Neuron (in vitro differentiated cells): Measurements from ENCODE around the gene ARRDC2.
A peak's percentile ranks its signal among the peaks of the same experiment; 100 is the strongest.

Experiments
- H2AFZ ChIP-seq: one replicate; pipeline ENCODE4 v1.6.1; 2013; ENCODE audit warnings: low read depth, mild to moderate bottlenecking, inconsistent platforms, low read length, moderate library complexity
- H3K27me3 ChIP-seq: one replicate; pipeline ENCODE4 v1.6.1; 2013; ENCODE audit warnings: low read length; ENCODE audit not compliant: insufficient read depth
- H3K36me3 ChIP-seq: one replicate; pipeline ENCODE4 v1.6.1; 2013; ENCODE audit warnings: low read length; ENCODE audit not compliant: insufficient read depth
- H3K4me1 ChIP-seq: one replicate; pipeline ENCODE4 v1.6.1; 2013; ENCODE audit warnings: low read length; ENCODE audit not compliant: insufficient read depth
- H3K4me3 ChIP-seq: 2 replicates; pipeline ENCODE4 v1.5.1; 2013; ENCODE audit warnings: mild to moderate bottlenecking, low read length, moderate library complexity
- H3K9me3 ChIP-seq: one replicate; pipeline ENCODE4 v1.6.1; 2013; ENCODE audit warnings: low read length

ARRDC2 gene

DNA sequence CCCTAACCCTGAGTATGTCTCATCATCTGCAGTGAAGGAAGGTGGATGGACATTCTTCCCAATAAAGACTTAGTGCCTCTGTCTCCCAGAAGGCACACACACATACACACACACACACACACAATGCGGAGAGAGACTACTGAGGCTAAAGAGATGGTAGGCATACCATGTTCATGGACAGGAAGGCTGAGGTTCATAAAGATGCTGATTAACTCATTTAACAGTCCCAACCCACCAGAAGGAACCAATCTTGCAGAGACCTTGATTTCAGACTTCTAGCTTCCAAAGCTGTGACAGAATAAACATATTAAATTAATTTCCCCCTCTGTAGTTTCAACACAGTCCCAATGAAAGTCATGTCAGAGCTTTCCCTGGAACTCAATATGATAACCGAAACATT, 33.1 kb downstream of the ARRDC2 start:
- no peaks in the 10 kb centered on the region for H3K36me3 ChIP-seq
- no peak overlapping the region for H3K4me3 ChIP-seq
- no peak overlapping the region for H2AFZ ChIP-seq
- peaks cover 3% of the 10 kb centered on the region for H3K27me3 ChIP-seq
- no peaks in the 10 kb centered on the region for H3K9me3 ChIP-seq
- H3K4me1 ChIP-seq, result peaks cover 2% of the 10 kb centered on the region

DNA sequence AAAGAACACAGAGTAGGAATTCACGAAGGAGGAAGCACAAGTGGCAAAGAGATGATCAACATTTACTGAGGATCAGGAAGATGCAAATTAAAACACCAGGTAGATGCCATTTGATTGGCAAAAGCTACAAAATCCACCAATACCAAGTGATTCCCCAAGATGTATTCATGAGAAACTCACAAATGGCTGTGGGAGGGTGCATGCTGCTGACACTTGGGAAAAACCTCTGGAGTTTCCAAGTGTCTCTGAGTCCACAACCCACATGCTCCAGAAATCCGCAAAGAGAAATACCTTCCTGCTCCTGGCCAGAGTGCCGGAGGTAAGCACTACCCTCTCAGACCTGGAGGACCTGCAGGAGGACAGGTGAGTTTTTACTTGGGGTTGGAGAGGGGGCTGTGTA, 35.7 kb downstream of the ARRDC2 start:
- H3K4me1 ChIP-seq, result peaks cover 2% of the 10 kb centered on the region
- H3K4me3 ChIP-seq, result no peak overlapping the region
- H2AFZ ChIP-seq, result no peak overlapping the region
- peaks cover 3% of the 10 kb centered on the region for H3K27me3 ChIP-seq
- no peaks in the 10 kb centered on the region for H3K9me3 ChIP-seq
- H3K36me3 ChIP-seq, result no peaks in the 10 kb centered on the region

DNA sequence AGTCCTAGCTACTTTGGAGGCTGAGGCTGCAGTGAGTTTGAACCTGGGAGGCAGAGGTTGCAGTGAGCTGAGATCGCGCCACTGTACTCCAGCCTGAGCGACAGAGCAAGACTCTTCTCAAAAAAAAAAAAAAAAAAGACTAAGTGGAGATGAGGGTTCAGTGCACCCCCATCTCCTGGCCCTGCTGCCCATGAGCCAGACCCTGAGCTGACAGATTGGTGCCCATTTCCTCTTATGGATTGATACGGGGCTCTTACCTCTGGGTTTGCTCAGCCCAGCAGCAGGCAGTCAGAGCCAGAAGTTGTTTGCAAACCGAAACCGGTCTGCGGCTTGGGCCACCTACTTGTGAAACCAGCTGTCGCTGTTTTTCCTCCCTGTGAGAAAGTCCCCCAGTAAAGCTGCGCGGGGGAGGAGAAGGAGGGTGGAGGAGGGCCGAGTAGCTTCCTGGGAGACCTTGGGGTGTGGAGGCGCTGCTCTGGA, 36.9 kb downstream of the ARRDC2 start:
- Histone ChIP-seq H3K27me3 (peaks cover 3% of the 10 kb centered on the region), H3K4me3 (no peak overlapping the region), H2AFZ (no peak overlapping the region), H3K36me3 (no peaks in the 10 kb centered on the region), H3K9me3 (no peaks in the 10 kb centered on the region), H3K4me1 (peaks cover 2% of the 10 kb centered on the region)

- H2AFZ ChIP-seq, result no peak overlapping the region
- H3K27me3 ChIP-seq, result peaks cover 3% of the 10 kb centered on the region
- no peak overlapping the region for H3K4me3 ChIP-seq
- no peaks in the 10 kb centered on the region for H3K9me3 ChIP-seq
- peaks cover 2% of the 10 kb centered on the region for H3K4me1 ChIP-seq
- H3K36me3 ChIP-seq, result no peaks in the 10 kb centered on the region
Measured at GRCh38 chr19:18045307-18046050, 37.5 kb downstream of the ARRDC2 start.

- Histone ChIP-seq H3K4me1 (peaks cover 2% of the 10 kb centered on the region), H3K4me3 (no peak overlapping the region)
Measured at GRCh38 chr19:18046059-18046718, 38.2 kb downstream of the ARRDC2 start.

DNA sequence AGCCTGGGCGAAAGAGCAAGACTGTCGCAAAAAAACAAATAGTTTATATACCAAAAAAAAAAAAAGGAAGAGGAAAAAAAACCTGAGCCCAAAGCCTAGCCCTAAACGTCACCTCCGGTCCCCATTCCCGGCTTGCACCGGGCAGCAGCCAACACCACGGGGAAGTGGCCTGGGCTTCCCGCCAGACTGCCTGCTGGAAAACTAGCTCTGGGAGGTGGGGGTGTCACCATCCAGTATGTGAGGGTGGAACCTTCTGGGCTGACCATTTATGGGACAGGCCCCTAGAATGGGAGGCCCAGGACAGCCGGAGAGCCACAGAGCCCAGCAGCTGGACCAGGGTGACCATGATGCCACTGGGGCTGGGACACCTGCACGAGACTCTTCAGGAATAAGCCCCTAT, 41.4 kb downstream of the ARRDC2 start:
- Histone ChIP-seq H3K4me3 (no peak overlapping the region), H3K4me1 (peaks cover 2% of the 10 kb centered on the region), H2AFZ (no peak overlapping the region), H3K27me3 (no peaks in the 10 kb centered on the region), H3K36me3 (no peaks in the 10 kb centered on the region), H3K9me3 (no peaks in the 10 kb centered on the region)

More at GRCh38 chr19:18046059-18046718, 38.2 kb downstream of the ARRDC2 start:
- Histone ChIP-seq H3K36me3 (no peaks in the 10 kb centered on the region), H3K9me3 (no peaks in the 10 kb centered on the region), H3K27me3 (no peaks in the 10 kb centered on the region), H2AFZ (no peak overlapping the region)

GRCh38 chr19:18051887-18052286, 43.9 kb downstream of the ARRDC2 start:
- H3K4me3 ChIP-seq, result no peak overlapping the region
- H3K27me3 ChIP-seq, result no peaks in the 10 kb centered on the region
- no peaks in the 10 kb centered on the region for H3K36me3 ChIP-seq
- no peak overlapping the region for H2AFZ ChIP-seq
- no peaks in the 10 kb centered on the region for H3K9me3 ChIP-seq
- no peaks in the 10 kb centered on the region for H3K4me1 ChIP-seq

DNA sequence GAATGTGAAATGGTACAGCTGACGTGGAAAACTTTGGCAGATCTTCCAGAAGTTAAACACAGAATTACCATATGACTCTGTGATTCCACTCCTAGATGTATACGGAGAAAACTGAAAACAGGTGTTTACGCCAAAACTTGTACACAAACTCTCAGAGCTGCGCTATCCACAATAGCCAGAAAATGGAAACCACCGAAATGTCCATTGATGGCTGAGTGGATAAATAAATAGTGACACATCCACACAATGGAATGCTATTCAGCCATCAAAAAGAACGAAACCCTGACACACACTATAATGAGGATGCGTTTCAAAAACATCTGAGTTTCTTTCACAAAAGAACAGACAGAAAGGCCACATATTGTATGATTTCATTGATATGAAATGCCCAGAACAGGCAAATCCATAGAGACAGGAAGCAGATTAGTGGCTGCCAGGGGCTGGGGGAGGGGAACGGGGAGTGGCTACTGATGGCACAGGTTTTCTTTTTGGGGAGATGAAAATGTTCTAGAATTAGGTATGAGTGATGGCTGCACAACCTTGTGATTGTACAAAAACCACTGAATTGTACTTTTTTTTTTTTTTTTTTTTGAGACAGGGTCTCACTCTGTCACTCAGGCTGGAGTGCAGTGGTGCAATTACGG, 45.7 kb downstream of the ARRDC2 start:
- Histone ChIP-seq H3K9me3 (no peaks in the 10 kb centered on the region), H3K4me1 (peaks cover 2% of the 10 kb centered on the region), H3K4me3 (no peak overlapping the region), H2AFZ (no peak overlapping the region), H3K36me3 (no peaks in the 10 kb centered on the region), H3K27me3 (no peaks in the 10 kb centered on the region)

GRCh38 chr19:18055967-18056366, 48.0 kb downstream of the ARRDC2 start:
- Histone ChIP-seq H3K27me3 (no peaks in the 10 kb centered on the region), H3K9me3 (no peaks in the 10 kb centered on the region), H3K4me1 (peaks cover 3% of the 10 kb centered on the region), H3K4me3 (no peak overlapping the region), H2AFZ (no peak overlapping the region), H3K36me3 (no peaks in the 10 kb centered on the region)

- peak overlapping the region; percentile 98 for H2AFZ ChIP-seq
- H3K9me3 ChIP-seq, result no peaks in the 10 kb centered on the region
- H3K4me3 ChIP-seq, result no peak overlapping the region
- H3K27me3 ChIP-seq, result no peaks in the 10 kb centered on the region
- H3K4me1 ChIP-seq, result peaks cover 3% of the 10 kb centered on the region
- H3K36me3 ChIP-seq, result no peaks in the 10 kb centered on the region
Measured at GRCh38 chr19:18057557-18057956, 49.6 kb downstream of the ARRDC2 start.

GRCh38 chr19:18058208-18059009, 50.4 kb downstream of the ARRDC2 start:
- H2AFZ ChIP-seq, result peak overlapping the region; percentile 98
- peak overlapping the region; percentile 5 for H3K4me3 ChIP-seq
- H3K4me1 ChIP-seq, result peaks cover 3% of the 10 kb centered on the region
- H3K27me3 ChIP-seq, result no peaks in the 10 kb centered on the region
- H3K9me3 ChIP-seq, result no peaks in the 10 kb centered on the region
- no peaks in the 10 kb centered on the region for H3K36me3 ChIP-seq

DNA sequence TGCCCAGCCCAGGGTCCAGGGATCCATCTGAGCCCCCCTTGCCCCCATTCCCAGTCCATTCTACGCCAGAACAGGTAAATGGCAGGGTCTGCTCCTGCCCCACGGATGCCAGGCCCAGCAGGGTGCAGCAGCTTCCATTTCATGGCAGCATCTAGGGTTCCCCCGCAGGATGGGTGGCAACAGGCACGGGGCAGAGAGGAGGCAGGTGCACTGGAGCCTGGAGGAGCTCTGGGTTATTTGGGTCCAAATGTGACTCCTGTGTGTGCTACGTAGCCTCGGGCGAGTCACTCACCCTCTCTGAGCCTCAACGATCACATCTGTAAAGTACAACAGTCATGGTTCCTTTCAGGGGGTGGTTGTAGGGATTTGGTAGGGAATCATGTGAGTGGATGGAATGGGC, 51.3 kb downstream of the ARRDC2 start:
- Histone ChIP-seq H3K9me3 (no peaks in the 10 kb centered on the region), H3K4me1 (peaks cover 3% of the 10 kb centered on the region), H2AFZ (no peak overlapping the region), H3K27me3 (no peaks in the 10 kb centered on the region), H3K36me3 (no peaks in the 10 kb centered on the region), H3K4me3 (no peak overlapping the region)

GRCh38 chr19:18059902-18060301, 51.9 kb downstream of the ARRDC2 start:
- H3K4me1 ChIP-seq, result peaks cover 3% of the 10 kb centered on the region
- H3K4me3 ChIP-seq, result no peak overlapping the region
- H3K27me3 ChIP-seq, result no peaks in the 10 kb centered on the region
- no peaks in the 10 kb centered on the region for H3K9me3 ChIP-seq
- no peaks in the 10 kb centered on the region for H3K36me3 ChIP-seq
- H2AFZ ChIP-seq, result no peak overlapping the region
